Mesodermal cell (in vitro differentiated cells): ENCODE results near the gene CRYBG1.
A peak's percentile ranks its signal among the peaks of the same experiment; 100 is the strongest.

Experiments
- H3K27ac ChIP-seq: 2 replicates; pipeline ENCODE4 v1.7.0; 2013; ENCODE audit warnings: mild to moderate bottlenecking, low read depth, low read length, moderate library complexity; ENCODE audit not compliant: severe bottlenecking
- H3K36me3 ChIP-seq: 2 replicates; pipeline ENCODE4 v1.7.1; 2013; ENCODE audit warnings: mild to moderate bottlenecking, low read length, moderate library complexity; ENCODE audit not compliant: control insufficient read depth, insufficient read depth
- H3K4me1 ChIP-seq: one replicate; pipeline ENCODE4 v1.7.1; 2013; ENCODE audit warnings: mild to moderate bottlenecking, low read length; ENCODE audit not compliant: insufficient read depth, control insufficient read depth, poor library complexity, severe bottlenecking
- H3K4me3 ChIP-seq: 2 replicates; pipeline ENCODE4 v1.7.0; 2013; ENCODE audit warnings: low read length, control low read depth, mild to moderate bottlenecking; ENCODE audit not compliant: insufficient read depth, poor library complexity, severe bottlenecking; ENCODE audit errors: extremely low read depth
- H3K9me3 ChIP-seq: 2 replicates; pipeline ENCODE4 v1.7.1; 2013; ENCODE audit warnings: mild to moderate bottlenecking, low read length, moderate library complexity; ENCODE audit not compliant: control insufficient read depth
- WGBS, 2 experiments: methylation state at CpG; one replicate each; pipeline ENCODE4 v1.1.5; 2013; ENCODE audit warnings: missing lambda C conversion rate in 2 of 2; ENCODE audit not compliant: insufficient coverage in 2 of 2; 5-methylcytosine and 5-hydroxymethylcytosine counted together

The CRYBG1 gene

DNA sequence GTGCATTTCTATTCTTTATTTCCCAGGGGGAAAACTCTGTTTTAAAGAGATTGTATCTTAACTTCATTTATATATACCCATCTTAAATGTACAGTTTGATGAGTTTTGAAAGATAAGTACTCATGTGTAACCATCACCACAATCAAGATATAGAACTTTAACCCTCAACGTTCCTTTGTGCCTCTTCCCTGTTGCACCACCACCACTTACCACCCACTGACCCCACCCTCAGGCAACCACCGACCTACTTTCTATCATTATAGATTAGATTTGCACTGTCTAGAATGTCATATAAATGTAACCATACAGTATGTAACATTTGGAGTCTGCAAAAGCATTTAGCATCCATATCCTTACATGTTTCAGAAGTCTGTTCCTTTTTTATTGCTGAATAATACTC is 147.8 kb downstream of the CRYBG1 start:
- peaks cover 5% of the 10 kb centered on the region for H3K4me1 ChIP-seq
- WGBS, 2 experiments: no CpG with 5 or more reads among the region's 2 CpGs
- no peak overlapping the region for H3K4me3 ChIP-seq
- no peaks in the 10 kb centered on the region for H3K36me3 ChIP-seq
- no peak overlapping the region for H3K27ac ChIP-seq
- no peaks in the 10 kb centered on the region for H3K9me3 ChIP-seq

DNA sequence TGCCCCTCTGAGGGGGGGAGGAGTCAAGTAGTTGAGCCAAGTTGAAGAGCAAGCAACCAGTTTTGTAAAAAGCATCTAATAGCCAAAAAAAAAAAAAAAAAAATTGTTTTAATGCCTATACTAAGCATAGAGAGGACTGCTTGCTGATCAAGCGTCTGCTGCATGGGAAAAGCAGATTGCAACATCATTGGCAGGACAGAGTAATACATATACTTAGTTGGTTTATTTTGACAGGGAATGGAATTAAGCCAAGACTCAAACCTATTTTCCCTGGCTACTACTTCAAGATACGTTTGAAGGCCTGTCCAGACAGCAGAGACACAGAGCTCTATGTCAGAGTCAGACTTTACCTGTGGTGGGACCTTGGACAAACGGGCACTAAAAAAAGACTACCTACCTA is 148.3 kb downstream of the CRYBG1 start:
- Histone ChIP-seq H3K4me1 (peaks cover 5% of the 10 kb centered on the region), H3K27ac (no peak overlapping the region), H3K4me3 (no peak overlapping the region), H3K9me3 (no peaks in the 10 kb centered on the region), H3K36me3 (no peaks in the 10 kb centered on the region)
- 93% methylated on average over 2 of the region's 3 CpGs; no CpG with 5 or more reads in 1 of the 2 experiments for WGBS, 2 experiments

DNA sequence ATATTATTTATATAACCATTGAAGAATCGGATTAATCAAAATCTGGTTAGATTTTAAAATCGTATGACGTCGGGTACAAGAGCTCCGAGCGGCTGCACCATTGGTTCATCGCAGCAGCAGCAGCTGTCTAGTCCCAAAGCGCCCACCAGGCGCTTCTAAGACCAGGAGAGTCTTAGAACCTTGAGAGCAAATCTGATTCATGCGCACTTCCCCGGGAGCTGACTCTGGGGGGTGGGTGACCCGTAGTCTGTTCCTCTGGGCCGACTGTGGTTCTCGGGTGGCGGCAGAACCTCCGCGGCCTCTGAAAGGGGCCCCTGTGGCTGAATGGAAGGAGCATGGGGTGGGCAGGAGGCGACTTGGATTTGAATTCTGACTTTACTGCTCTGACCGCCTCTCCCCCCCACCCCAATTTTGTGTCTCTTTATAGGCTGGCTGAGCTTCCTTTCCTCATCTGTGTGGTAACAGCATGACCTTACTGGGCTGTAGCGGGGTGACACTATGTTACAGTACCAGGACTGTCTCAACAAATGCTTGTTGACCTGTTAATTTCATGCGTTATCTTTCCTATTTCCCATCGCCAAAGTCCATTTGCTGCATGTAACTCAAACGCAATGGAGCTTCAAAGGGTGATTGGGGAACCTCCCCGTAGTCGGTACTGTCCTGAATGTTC is 149.0 kb downstream of the CRYBG1 start:
- peak overlapping the region; percentile 33 for H3K4me3 ChIP-seq
- no peaks in the 10 kb centered on the region for H3K36me3 ChIP-seq
- WGBS, 2 experiments: 5 to 6% methylated on average over 22 to 23 of the region's 25 CpGs
- H3K4me1 ChIP-seq: peaks cover 5% of the 10 kb centered on the region
- no peak overlapping the region for H3K27ac ChIP-seq
- no peaks in the 10 kb centered on the region for H3K9me3 ChIP-seq

- Histone ChIP-seq H3K4me3 (peak overlapping the region; percentile 33), H3K9me3 (no peaks in the 10 kb centered on the region)
- 0 to 1% methylated on average over 42 to 47 of the region's 56 CpGs for whole genome bisulfite sequencing, 2 experiments
Measured at GRCh38 chr6:106510090-106510970, 149.8 kb downstream of the CRYBG1 start.

DNA sequence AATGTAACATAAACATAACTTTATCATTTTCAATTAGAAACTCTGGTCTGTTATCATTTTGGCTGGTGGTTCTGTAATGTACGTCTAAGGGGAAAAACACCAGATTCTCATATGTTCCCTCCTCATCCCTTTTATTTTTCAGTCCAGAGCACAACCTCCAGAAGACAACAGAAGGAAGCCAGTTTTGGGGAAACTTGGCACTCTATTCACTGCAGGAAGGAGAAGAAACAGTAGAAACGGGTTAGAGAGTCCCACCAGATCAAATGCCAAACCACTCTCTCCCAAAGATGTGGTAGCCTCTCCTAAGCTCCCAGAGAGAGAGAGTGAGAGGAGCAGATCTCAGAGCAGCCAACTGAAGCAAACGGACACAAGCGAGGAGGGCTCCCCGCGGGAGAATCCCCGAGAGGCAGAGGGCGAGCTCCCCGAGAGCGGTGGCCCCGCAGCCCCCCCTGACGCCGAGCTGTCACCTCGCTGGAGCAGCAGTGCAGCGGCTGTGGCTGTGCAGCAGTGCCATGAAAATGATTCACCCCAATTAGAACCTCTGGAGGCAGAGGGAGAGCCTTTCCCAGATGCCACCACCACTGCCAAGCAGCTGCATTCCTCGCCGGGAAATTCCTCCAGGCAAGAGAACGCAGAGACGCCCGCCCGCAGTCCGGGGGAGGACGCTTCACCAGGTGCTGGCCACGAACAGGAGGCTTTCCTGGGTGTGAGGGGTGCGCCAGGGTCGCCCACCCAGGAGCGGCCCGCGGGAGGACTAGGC is 151.0 kb downstream of the CRYBG1 start:
- Histone ChIP-seq H3K27ac (no peak overlapping the region), H3K4me3 (peak overlapping the region; percentile 30), H3K36me3 (no peaks in the 10 kb centered on the region), H3K9me3 (no peaks in the 10 kb centered on the region), H3K4me1 (peaks cover 5% of the 10 kb centered on the region)
- WGBS, 2 experiments: 0 to 1% methylated on average over 24 of the region's 29 CpGs

More at GRCh38 chr6:106510090-106510970, 149.8 kb downstream of the CRYBG1 start:
- Histone ChIP-seq H3K27ac (no peak overlapping the region), H3K36me3 (no peaks in the 10 kb centered on the region), H3K4me1 (peaks cover 5% of the 10 kb centered on the region)

DNA sequence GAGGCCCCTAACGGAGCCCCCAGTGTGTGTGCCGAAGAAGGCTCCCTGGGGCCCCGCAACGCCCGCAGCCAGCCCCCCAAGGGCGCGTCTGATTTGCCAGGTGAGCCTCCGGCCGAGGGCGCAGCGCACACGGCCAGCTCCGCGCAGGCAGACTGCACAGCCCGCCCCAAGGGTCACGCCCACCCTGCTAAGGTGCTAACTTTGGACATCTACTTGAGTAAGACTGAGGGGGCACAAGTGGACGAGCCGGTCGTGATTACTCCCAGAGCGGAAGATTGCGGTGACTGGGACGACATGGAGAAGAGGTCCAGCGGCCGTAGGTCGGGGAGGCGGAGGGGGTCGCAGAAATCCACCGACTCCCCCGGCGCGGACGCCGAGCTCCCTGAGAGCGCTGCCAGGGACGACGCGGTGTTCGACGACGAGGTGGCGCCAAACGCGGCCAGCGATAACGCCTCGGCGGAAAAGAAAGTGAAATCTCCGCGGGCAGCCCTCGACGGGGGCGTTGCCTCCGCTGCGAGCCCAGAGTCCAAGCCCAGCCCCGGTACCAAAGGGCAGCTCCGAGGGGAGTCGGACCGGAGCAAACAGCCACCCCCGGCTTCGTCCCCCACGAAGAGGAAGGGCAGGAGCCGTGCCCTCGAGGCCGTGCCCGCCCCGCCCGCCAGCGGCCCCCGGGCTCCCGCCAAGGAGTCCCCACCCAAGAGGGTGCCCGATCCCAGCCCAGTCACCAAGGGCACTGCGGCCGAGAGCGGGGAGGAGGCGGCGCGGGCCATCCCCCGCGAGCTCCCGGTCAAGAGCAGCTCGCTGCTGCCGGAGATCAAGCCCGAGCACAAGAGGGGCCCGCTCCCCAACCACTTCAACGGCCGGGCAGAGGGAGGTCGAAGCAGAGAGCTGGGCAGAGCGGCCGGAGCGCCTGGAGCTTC is 151.8 kb downstream of the CRYBG1 start:
- H3K4me1 ChIP-seq: peaks cover 5% of the 10 kb centered on the region
- no peaks in the 10 kb centered on the region for H3K9me3 ChIP-seq
- H3K27ac ChIP-seq: no peak overlapping the region
- 2% methylated on average over 80 to 82 of the region's 90 CpGs for WGBS, 2 experiments
- peak overlapping the region; percentile 30 for H3K4me3 ChIP-seq
- H3K36me3 ChIP-seq: no peaks in the 10 kb centered on the region

GRCh38 chr6:106512968-106513574 is 152.6 kb downstream of the CRYBG1 start:
- H3K36me3 ChIP-seq: no peaks in the 10 kb centered on the region
- H3K9me3 ChIP-seq: no peaks in the 10 kb centered on the region
- no peak overlapping the region for H3K4me3 ChIP-seq
- H3K4me1 ChIP-seq: peaks cover 5% of the 10 kb centered on the region
- WGBS, 2 experiments: 13 to 32% methylated on average over 11 to 17 of the region's 19 CpGs
- no peak overlapping the region for H3K27ac ChIP-seq

DNA sequence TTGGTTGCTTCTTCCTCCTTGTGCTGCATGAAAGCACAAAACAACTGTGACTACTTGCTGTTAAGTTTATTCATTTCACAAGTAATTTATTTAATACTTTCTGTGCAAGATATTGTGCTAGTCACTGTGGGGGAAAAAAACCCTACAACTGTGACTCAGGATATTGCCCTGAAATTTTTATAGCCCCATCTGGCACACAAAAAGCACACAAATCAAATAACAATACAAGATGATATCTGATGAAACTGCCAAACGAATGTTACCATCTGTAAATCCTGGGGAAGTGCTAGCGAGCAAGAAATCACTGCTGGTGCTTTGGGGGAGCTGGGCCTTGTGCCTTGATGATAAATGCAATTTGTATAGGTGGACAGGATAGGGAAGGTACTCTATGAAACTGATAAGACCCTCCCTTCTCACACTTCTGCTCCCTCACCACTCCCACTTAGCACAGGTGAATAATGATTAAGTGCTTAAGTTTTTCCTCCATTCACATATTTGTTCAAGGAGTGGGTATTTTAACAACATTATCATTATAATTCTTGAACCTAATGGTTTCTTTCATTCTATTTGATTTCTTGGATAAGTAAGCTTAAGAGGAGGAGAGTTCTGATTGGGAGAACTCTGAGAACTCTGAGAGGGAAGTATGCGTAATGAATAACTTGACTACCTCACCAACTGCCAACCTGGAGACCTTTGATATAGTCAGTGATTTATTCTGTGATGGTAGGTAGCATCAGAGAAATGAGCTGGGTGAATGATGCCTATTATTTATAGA is 153.5 kb downstream of the CRYBG1 start:
- peaks cover 6% of the 10 kb centered on the region for H3K4me1 ChIP-seq
- no peaks in the 10 kb centered on the region for H3K36me3 ChIP-seq
- H3K4me3 ChIP-seq: no peak overlapping the region
- no peaks in the 10 kb centered on the region for H3K9me3 ChIP-seq
- H3K27ac ChIP-seq: no peak overlapping the region
- WGBS, 2 experiments: 20% methylated on average over 1 of the region's 3 CpGs; no CpG with 5 or more reads in 1 of the 2 experiments

- H3K36me3 ChIP-seq: no peaks in the 10 kb centered on the region
- H3K4me3 ChIP-seq: no peak overlapping the region
- no peaks in the 10 kb centered on the region for H3K9me3 ChIP-seq
- no peak overlapping the region for H3K27ac ChIP-seq
- no CpG with 5 or more reads among the region's 2 CpGs for WGBS, 2 experiments
- H3K4me1 ChIP-seq: peaks cover 12% of the 10 kb centered on the region
Measured at GRCh38 chr6:106514583-106514885, 154.0 kb downstream of the CRYBG1 start.
